ENCODE results near the gene SOBP.

DNA sequence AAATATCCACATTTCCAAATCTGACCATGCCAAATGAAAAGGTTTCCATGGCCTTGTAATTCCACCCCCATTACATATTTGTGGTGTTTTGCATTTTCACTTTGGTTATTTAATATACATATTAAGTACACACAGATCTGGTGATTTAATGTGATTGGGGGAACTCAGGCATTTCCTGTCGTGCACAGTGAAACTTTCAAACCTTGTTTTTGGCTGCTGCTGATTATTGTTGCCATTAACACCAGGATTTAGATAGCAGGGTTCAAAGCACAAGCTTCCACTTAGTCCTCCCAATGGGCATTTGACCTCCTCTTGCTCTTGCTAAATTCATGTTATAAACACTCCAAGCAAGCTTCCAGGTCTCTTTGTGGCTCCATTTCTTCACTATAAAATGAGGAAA is 166.5 kb downstream of the SOBP start:
- TF ChIP-seq YY1 (IDR thresholded peaks at IDR 0.05; ENCODE audit: insufficient read depth, insufficient read length) (no peak), ZNF274 (IDR thresholded peaks at IDR 0.05; ENCODE audit: low read depth, low read length) (no peak), SUZ12 (IDR thresholded peaks at IDR 0.05; ENCODE audit: extremely low read depth, insufficient read depth, insufficient read length) (no peak)
